Dermis microvascular lymphatic vessel endothelial cell (primary cell): ENCODE measurements around the gene TAS2R16. TPM values are rescaled to one million over a fixed set of nuclear protein-coding genes. Genes with fewer than 3 reads are reported as not detected.

Source experiments
- DNase-seq, 2 donors: peaks; one replicate each; pipeline versions ENCODE4 v3.0.0 to v3.0.0-alpha.2; 2010; ENCODE audit warnings: low read depth in 2 of 2
- total RNA-seq: library from RNA; depleted of rRNA; stranded (reverse); fragments of >200 nt; gene quantifications from 2 replicates; pipeline ENCODE4 v1.2.1, GENCODE V29; 2014

Gene TAS2R16
- not detected in 2 replicates for total RNA-seq

GRCh38 chr7:122995600-122995999, at the start of gene TAS2R16:
TSS of gene TAS2R16 (minus strand) at chr7:122995700. CDS start at chr7:122995634, 66 bp downstream.
- DNase-seq: no peak

GRCh38 chr7:123043642-123044041, 48.1 kb upstream of the TAS2R16 start:
- no peak for DNase-seq

GRCh38 chr7:123041101-123041500, 45.6 kb upstream of the TAS2R16 start:
- peak; percentile 25 to 89 for DNase-seq

GRCh38 chr7:123039269-123039668, 43.8 kb upstream of the TAS2R16 start:
- DNase-seq: no peak

- no peak for DNase-seq
These were observed 38.6 kb upstream of the TAS2R16 start for GRCh38 chr7:123034106-123034505.

GRCh38 chr7:123030631-123031030, 35.1 kb upstream of the TAS2R16 start:
- DNase-seq: no peak

GRCh38 chr7:123028339-123028738, 32.8 kb upstream of the TAS2R16 start:
- no peak for DNase-seq

GRCh38 chr7:123026251-123026650, 30.8 kb upstream of the TAS2R16 start:
- no peak for DNase-seq

GRCh38 chr7:123024989-123025758, 29.7 kb upstream of the TAS2R16 start:
- peak; percentile 23 to 86 for DNase-seq

- DNase-seq: no peak
These were observed 27.6 kb upstream of the TAS2R16 start for GRCh38 chr7:123023126-123023525.

- DNase-seq: no peak
These were observed 27.1 kb upstream of the TAS2R16 start for GRCh38 chr7:123022576-123022975.

GRCh38 chr7:123012435-123012834, 16.9 kb upstream of the TAS2R16 start:
- no peak for DNase-seq

GRCh38 chr7:123011766-123012369, 16.4 kb upstream of the TAS2R16 start:
- DNase-seq: no peak

GRCh38 chr7:123004931-123005330, 9.4 kb upstream of the TAS2R16 start:
- no peak for DNase-seq

- peak in 1 of 2 donors; percentile 26 for DNase-seq
These were observed 8.1 kb upstream of the TAS2R16 start for GRCh38 chr7:123003539-123004126.

- DNase-seq: no peak
These were observed 5.9 kb downstream of the TAS2R16 start for GRCh38 chr7:122989577-122989976.

- no peak for DNase-seq
These were observed 6.5 kb downstream of the TAS2R16 start for GRCh38 chr7:122989041-122989440.

- DNase-seq: no peak
These were observed 7.2 kb downstream of the TAS2R16 start for GRCh38 chr7:122988333-122988732.

GRCh38 chr7:122987463-122987862, 8.0 kb downstream of the TAS2R16 start:
- no peak for DNase-seq

GRCh38 chr7:122984021-122984420, 11.5 kb downstream of the TAS2R16 start:
- no peak for DNase-seq

- DNase-seq: no peak
These were observed 12.2 kb downstream of the TAS2R16 start for GRCh38 chr7:122983261-122983660.

GRCh38 chr7:122975341-122975740, 20.2 kb downstream of the TAS2R16 start:
- no peak for DNase-seq

GRCh38 chr7:122974229-122974628, 21.3 kb downstream of the TAS2R16 start:
- DNase-seq: no peak
